ENCODE measurements around the gene DOCK11.
A peak's percentile ranks its signal among the peaks of the same experiment; 100 is the strongest.
"Not testable (repeated sequence)": the region's sequence is repeated elsewhere in the genome, so short reads cannot be mapped to it uniquely, and the experiment has no call there.

DOCK11 gene

DNA sequence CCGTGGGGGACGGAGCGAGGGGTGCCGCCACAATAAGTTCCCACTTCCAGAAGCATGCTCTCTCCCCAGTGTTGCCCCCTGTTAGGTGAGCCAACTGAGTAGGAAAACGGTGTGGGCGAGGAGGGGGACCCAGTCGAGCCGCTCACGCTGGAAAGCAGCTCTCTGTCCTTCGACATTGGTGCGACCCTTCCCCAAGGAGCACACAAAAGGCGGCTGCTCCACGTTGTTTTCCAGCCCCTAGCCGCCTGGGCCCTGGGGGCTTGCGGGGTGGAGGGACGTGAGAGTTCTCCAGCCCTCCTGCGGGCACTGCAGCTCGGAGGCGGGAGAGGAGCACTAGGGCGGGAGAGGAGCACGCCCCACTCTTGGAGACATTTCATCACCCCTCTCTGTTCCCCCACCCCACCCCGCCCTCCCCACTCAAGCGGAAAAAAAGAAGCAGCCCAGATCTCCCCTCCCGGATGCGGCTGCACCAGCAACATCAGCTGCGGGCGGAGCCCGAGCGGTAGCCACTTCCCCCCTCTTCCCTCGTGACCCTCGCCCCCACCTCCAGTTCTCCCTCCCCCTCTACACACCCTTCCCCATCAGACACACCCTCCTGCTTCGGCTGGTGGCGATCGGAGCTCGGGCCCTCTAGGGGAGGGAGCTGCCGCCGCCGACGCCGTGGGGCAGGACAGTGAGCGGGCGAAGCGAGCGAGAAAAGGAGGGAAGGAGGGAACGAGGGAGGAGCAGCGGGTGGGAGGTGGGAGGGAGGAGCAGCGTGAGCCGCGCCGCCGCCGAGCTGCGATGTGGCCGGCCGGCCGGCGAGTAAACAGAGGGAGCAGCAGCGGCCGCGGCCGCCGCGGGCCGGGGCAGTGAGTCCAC lies at the start of gene DOCK11:
DOCK11 (plus strand) TSS at position 755 of the 861 bp plus-strand sequence. CDS start 157 bp downstream, outside the sequence.
- DNase-seq, result peak; percentile 55

GRCh38 chrX:118448273-118448783 lies 47.3 kb upstream of the DOCK11 start:
- DNase-seq, result no peak

- DNase-seq, result no peak
These were observed 40.6 kb upstream of the DOCK11 start for GRCh38 chrX:118455013-118455412.

GRCh38 chrX:118459494-118459893 lies 36.1 kb upstream of the DOCK11 start:
- DNase-seq, result peak; percentile 59

- no peak for DNase-seq
These were observed 31.1 kb upstream of the DOCK11 start for GRCh38 chrX:118464501-118464900.

DNA sequence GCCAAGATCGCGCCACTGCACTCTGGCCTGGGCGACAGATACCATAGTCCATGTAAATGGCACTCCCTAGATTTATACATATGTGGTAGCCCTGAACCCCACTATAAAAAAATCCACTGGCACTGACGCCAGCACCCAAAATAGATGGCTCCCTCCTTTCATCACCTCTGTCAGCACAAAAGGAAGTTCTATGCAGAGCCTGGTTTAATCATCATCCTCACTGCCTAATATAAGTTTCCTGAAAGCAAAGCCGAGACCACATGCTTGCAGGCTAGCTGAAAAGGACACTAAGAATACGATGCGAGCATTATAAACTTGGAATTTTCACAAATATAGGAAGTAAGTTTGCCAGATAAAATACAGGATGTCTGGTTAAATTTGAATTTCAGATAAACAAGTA lies 27.5 kb upstream of the DOCK11 start:
- DNase-seq, result no peak

GRCh38 chrX:118470721-118471347 lies 24.8 kb upstream of the DOCK11 start:
- DNase-seq, result not testable (repeated sequence)

- DNase-seq, result no peak
These were observed 21.0 kb upstream of the DOCK11 start for GRCh38 chrX:118474586-118474985.

GRCh38 chrX:118475903-118476302 lies 19.7 kb upstream of the DOCK11 start:
- DNase-seq, result no peak

- no peak for DNase-seq
These were observed 15.4 kb upstream of the DOCK11 start for GRCh38 chrX:118480172-118480571.

DNA sequence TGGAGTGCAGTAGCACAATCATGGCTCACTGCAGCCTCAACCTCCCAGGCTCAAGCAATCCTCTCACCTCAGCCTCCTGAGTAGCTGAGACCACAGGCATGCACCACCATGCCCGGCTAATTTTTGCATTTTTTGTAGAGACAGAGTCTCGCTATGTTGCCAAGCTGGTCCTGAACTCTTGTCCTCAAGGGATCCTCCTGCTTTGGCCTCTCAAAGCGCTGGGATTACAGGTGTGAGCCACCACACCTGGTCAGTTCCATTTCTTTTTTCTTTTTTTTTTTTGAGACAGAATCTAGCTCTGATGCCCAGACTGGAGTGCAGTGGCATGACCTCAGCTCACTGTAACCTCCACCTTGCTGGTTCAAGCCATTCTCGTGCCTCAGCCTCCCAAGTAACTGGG lies 13.2 kb upstream of the DOCK11 start:
- not testable (repeated sequence) for DNase-seq

- no peak for DNase-seq
These were observed 11.3 kb upstream of the DOCK11 start for GRCh38 chrX:118484216-118484903.

DNA sequence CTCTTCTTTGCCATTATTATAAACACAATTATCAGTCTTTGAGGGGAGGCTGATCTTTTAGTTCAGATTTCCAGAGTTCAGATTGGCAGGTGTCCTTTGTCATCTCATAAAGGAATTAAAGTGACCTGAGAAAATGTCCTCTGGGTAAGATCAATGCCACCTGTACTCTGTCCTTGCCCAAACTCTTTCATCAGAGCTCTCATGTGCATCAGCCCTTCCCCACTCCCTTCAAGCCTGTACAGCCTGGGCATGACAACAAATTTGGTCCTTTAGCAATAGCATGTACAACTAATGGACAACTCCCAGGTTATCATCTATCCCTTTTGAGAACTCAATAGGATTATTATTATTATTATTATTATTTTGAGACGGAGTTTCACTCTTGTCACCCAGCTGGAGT lies 8.9 kb upstream of the DOCK11 start:
- DNase-seq, result not testable (repeated sequence)

GRCh38 chrX:118493016-118493415 lies 2.6 kb upstream of the DOCK11 start:
- no peak for DNase-seq

GRCh38 chrX:118493653-118494297 lies 1.8 kb upstream of the DOCK11 start:
- no peak for DNase-seq

DNA sequence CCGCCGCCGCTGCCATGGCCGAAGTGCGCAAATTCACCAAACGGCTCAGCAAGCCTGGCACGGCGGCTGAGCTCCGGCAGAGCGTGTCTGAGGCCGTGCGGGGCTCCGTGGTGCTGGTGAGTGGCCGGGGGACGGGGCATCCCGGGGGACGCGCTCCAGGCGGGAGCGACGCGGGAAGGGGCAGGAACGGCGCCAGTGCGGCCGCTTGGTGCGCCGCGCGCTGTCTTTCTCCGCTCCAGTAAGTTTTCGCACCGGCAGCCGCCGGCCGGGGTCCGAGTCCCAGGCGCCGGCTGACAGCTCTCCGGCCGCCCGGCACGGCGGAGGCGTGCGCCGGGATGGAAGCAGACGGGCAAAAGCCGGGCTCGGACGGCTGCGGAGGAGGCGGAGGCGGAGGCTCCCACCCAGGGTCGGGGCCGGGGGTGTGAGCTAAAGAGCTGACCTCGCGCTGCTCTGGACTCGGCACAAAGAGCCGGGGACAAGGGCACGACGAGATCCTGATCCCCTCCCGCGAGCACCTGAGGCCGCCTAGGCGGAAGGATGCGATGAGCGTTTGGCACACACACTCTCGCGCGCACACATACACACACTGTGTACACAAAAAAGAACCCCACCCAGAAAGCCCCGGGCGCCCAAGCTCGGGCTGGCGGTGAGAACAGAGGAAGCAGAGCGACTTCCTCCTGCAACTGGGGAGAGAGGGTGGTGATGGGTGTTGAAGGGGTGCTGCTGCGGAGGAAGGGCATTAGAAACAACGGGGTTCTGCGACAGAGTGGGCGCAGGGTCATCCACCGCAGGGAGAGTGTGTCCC lies 545 bp downstream of the DOCK11 start:
- DNase-seq, result peak; percentile 42

- no peak for DNase-seq
These were observed 1.1 kb downstream of the DOCK11 start for GRCh38 chrX:118496763-118497079.

DNA sequence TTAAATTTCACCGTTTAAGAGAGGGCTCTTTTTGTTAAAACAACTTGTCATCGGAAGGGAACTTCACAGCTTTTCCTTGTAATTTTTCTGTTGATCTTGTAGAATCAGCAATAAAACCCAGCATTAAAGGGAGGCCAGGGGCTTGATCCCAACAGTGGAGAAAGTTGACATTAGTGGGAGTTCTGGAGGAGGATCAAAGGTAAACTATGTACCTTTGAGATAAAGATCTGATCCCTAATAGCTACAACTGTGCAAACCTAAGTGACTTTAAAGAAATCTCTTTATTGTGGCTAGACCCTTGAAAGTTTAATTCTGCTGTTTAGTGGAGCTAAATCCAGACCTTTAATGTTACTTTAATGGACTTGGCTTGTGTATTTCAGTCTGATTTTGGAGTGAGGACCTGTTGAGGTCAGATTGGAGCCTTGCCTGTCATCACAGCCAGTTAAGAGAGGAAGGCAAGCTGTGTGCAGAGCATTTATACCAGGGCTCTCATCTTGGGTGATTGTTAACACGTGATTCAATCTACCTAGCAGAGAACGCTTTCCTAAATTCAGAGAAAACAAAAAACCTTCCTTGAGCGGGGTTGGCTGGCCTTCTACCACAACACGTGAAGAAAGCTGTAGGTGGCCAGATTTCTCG lies 1.7 kb downstream of the DOCK11 start:
- DNase-seq, result no peak

DNA sequence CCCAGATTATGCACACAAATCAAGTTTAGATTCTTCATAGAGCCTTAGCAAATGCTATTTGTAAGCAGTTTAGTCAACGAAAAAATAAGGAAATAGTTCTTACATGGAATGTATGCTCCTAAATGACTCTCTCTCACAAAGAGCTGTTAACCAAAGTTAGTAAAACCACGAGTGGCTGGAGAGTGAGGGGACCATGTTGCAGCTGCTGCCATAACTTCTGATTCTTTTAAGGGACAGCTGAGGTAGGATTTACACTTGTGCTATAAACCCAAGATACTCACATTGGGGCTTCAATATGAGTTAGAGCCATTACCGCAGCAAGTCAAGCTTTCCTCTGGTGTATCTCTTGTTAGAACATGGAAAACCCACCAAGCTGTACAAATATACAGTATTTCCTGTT lies 2.7 kb downstream of the DOCK11 start:
- DNase-seq, result no peak

DNA sequence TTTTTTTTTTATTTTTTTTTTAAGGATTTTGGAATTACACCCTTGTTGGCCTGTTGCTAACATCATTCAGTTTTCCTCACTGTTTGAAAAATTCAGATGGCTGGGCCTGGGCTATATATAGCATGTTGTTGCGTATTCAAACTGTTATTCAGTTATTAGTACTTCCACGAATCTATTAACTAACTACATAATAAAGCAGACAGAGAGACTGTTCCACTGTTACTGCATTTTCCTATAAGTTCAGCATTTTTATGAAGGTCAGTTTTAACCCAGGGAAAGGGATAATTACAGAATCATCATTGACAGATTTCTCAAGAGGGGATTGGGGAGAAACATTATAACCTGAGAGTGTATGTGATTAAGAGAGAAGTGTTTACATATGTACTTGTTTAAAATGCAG lies 3.1 kb downstream of the DOCK11 start:
- DNase-seq, result no peak

DNA sequence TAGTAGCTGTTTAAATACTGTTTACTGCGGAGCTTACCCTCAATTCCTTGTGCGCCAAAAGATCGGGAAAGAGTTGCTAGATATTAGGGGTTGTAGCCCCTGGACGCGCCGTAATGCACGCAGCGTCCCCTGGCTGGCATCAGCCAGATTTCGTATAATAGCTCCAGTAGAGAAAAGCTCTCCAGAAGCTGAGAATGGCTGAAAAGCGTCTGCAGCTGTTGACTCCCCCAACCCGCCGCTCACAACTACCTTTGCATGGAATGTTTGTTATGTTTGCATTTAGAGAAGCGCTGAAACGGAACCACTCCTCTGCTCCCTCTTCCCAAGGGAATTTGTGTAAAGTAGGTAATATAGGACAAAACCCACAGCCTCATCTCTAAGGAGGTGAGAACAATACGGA lies 3.7 kb downstream of the DOCK11 start:
- DNase-seq, result no peak
